ENCODE data around the gene CDC42EP4. TPM values are rescaled to one million over a fixed set of nuclear protein-coding genes. Genes with fewer than 3 reads are reported as not detected.

Gene CDC42EP4
- total RNA-seq, 1 experiment from 2014 or later = 83.1 TPM

GRCh38 chr17:73261952-73262675, 49.7 kb downstream of the CDC42EP4 start:
- Histone ChIP-seq H3K9me2 (replicated peaks; ENCODE audit: low read length) (no peaks in the 10 kb centered on the region), H2AFZ (ENCODE audit: low read length) (no peak overlapping the region), H3K27me3 (ENCODE audit: low read length) (no peaks in the 10 kb centered on the region), H3K9ac (ENCODE audit: low read length) (no peak overlapping the region), H3K4me2 (ENCODE audit: low read length) (no peak overlapping the region), H3K4me3 (ENCODE audit: low read length) (no peak overlapping the region), H3K27ac (ENCODE audit: low read length) (no peak overlapping the region), H3F3A (ENCODE audit: low read length, unreplicated experiment) (no peaks in the 10 kb centered on the region), H3K79me2 (ENCODE audit: low read length) (no peaks in the 10 kb centered on the region), H3K36me3 (ENCODE audit: low read depth, low read length) (no peaks in the 10 kb centered on the region), H3K4me1 (ENCODE audit: insufficient read depth, low read length) (no peaks in the 10 kb centered on the region), H4K20me1 (ENCODE audit: low read length) (no peaks in the 10 kb centered on the region), H3K9me3 (ENCODE audit: low read length) (no peaks in the 10 kb centered on the region)
- intact Hi-C loops (cut with micrococcal nuclease) = no loop called here
- ChIA-PET POLR2A (ENCODE audit: unreplicated experiment) (no interaction called here), CTCF (no interaction called here)
- DNase-seq (no peak), ATAC-seq (no peak)
- TF ChIP-seq CTCF (conservative IDR thresholded peaks at IDR 0.05; ENCODE audit: low read depth, low read length) = no peak
- no peak for TF ChIP-seq EZH2phosphoT487 (IDR thresholded peaks at IDR 0.05; ENCODE audit: borderline replicate concordance, low read length)
- no peak for TF ChIP-seq EZH2 (IDR thresholded peaks at IDR 0.05; ENCODE audit: low read length, unreplicated experiment)
- BruUV-seq (replicated peaks) = no TSS peak

DNA sequence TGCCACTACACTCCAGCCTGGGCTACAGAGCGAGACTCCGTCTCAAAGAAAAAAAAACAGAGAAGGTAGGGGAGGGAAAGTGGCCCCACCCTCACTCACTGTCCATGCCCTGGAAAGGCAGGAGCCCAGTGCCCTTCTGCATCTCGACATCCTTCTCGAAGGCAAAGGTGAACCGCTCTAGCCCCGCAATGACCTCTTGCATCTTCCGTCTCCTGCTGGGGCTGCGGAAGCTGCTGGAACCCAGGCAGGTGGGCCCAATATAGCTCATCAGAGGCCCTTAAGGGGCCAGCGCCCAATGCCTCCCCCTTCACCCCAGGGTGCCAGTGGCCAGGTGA, 50.2 kb downstream of the CDC42EP4 start, which contains the start of gene CPSF4L:
TSS of gene CPSF4L (minus strand) at position 264 of the 335 bp plus-strand sequence. CDS start at position 202, 62 bp downstream.
- no TSS peak for BruUV-seq (replicated peaks)
- H3K4me3 ChIP-seq (ENCODE audit: low read length) = no peak within 1 kb of the TSS
- ATAC-seq (no peak), DNase-seq (no peak)
- H3K9ac ChIP-seq (ENCODE audit: low read length) = no peak within 1 kb of the TSS
- CTCF ChIA-PET = no interaction called here
- H2AFZ ChIP-seq (ENCODE audit: low read length) = no peak within 1 kb of the TSS
- H3K4me1 ChIP-seq (ENCODE audit: insufficient read depth, low read length) = no peaks in the 10 kb centered on the region
- no peaks in the 10 kb centered on the region for H3F3A ChIP-seq (ENCODE audit: low read length, unreplicated experiment)
- no peaks in the 10 kb centered on the region for H4K20me1 ChIP-seq (ENCODE audit: low read length)
- no peaks in the 10 kb centered on the region for H3K9me3 ChIP-seq (ENCODE audit: low read length)
- POLR2A ChIA-PET (ENCODE audit: unreplicated experiment) = interaction anchor here (0.5 kb wide), 1 partner anchor 104 kb away, joined by 3 read pairs; no protein-coding TSS in a partner anchor
- intact Hi-C loops (cut with micrococcal nuclease) = no loop called here
- TF ChIP-seq EZH2phosphoT487 (IDR thresholded peaks at IDR 0.05; ENCODE audit: borderline replicate concordance, low read length) = no peak
- TF ChIP-seq CTCF (conservative IDR thresholded peaks at IDR 0.05; ENCODE audit: low read depth, low read length) = no peak
- TF ChIP-seq EZH2 (IDR thresholded peaks at IDR 0.05; ENCODE audit: low read length, unreplicated experiment) = no peak
- H3K79me2 ChIP-seq (ENCODE audit: low read length) = no peaks in the 10 kb centered on the region
- no peaks in the 10 kb centered on the region for H3K27me3 ChIP-seq (ENCODE audit: low read length)
- H3K4me2 ChIP-seq (ENCODE audit: low read length) = no peak within 1 kb of the TSS
- no peaks in the 10 kb centered on the region for H3K36me3 ChIP-seq (ENCODE audit: low read depth, low read length)
- H3K27ac ChIP-seq (ENCODE audit: low read length) = no peak within 1 kb of the TSS
- no peaks in the 10 kb centered on the region for H3K9me2 ChIP-seq (replicated peaks; ENCODE audit: low read length)

GRCh38 chr17:73257516-73257915, 54.3 kb downstream of the CDC42EP4 start:
- ATAC-seq = no peak
- no peak overlapping the region for H3K4me2 ChIP-seq (ENCODE audit: low read length)
- CTCF ChIA-PET = no interaction called here
- H2AFZ ChIP-seq (ENCODE audit: low read length) = no peak overlapping the region
- H3K4me3 ChIP-seq (ENCODE audit: low read length) = no peak overlapping the region
- H3K27me3 ChIP-seq (ENCODE audit: low read length) = no peaks in the 10 kb centered on the region
- H3K27ac ChIP-seq (ENCODE audit: low read length) = no peak overlapping the region
- no peaks in the 10 kb centered on the region for H3F3A ChIP-seq (ENCODE audit: low read length, unreplicated experiment)
- no peaks in the 10 kb centered on the region for H3K9me3 ChIP-seq (ENCODE audit: low read length)
- H3K79me2 ChIP-seq (ENCODE audit: low read length) = no peaks in the 10 kb centered on the region
- POLR2A ChIA-PET (ENCODE audit: unreplicated experiment) = no interaction called here
- no peaks in the 10 kb centered on the region for H4K20me1 ChIP-seq (ENCODE audit: low read length)
- no TSS peak for BruUV-seq (replicated peaks)
- no peaks in the 10 kb centered on the region for H3K9me2 ChIP-seq (replicated peaks; ENCODE audit: low read length)
- H3K36me3 ChIP-seq (ENCODE audit: low read depth, low read length) = no peaks in the 10 kb centered on the region
- H3K4me1 ChIP-seq (ENCODE audit: insufficient read depth, low read length) = no peaks in the 10 kb centered on the region
- no peak for TF ChIP-seq CTCF (conservative IDR thresholded peaks at IDR 0.05; ENCODE audit: low read depth, low read length)
- no peak for TF ChIP-seq EZH2 (IDR thresholded peaks at IDR 0.05; ENCODE audit: low read length, unreplicated experiment)
- no peak for TF ChIP-seq EZH2phosphoT487 (IDR thresholded peaks at IDR 0.05; ENCODE audit: borderline replicate concordance, low read length)
- intact Hi-C loops (cut with micrococcal nuclease) = loop anchor here (5.0 kb wide), 1 partner anchor 50 kb away; no protein-coding TSS in a partner anchor
- no peak for DNase-seq
- no peak overlapping the region for H3K9ac ChIP-seq (ENCODE audit: low read length)

Measured in PC-3 (cell line).